Upper lobe of left lung (tissue), 6 donors: ENCODE measurements around the gene UBAP1L. TPM values are rescaled to one million over a fixed set of nuclear protein-coding genes. Genes with fewer than 3 reads are reported as not detected.
"Not testable (repeated sequence)": the region's sequence is repeated elsewhere in the genome, so short reads cannot be mapped to it uniquely, and the experiment has no call there.

ENCODE experiments used
- ATAC-seq, 2 donors: fragments of 200-7000 bp; cut with Tn5 transposase; one replicate each; pipeline ENCODE4 v1.9.1; 2022; ENCODE audit warnings: mild to moderate bottlenecking in 2 of 2, moderate library complexity in 2 of 2; ENCODE audit not compliant: low FRiP score in 2 of 2
- DNase-seq, 2 donors: peaks; one replicate each; pipeline ENCODE4 v3.0.0-alpha.2; 2019 to 2020
- H3K27ac ChIP-seq, 4 donors: fragments of 200-600 bp; sonication (generic); one replicate each; pipeline ENCODE4 v1.5.1; 2016 to 2019
- H3K27me3 ChIP-seq, 4 donors: fragments of 200-600 bp; sonication (generic); one replicate each; pipeline ENCODE4 v1.5.1; 2017 to 2019
- H3K36me3 ChIP-seq, 4 donors: fragments of 200-600 bp; sonication (generic); one replicate each; pipeline ENCODE4 v1.5.1; 2016 to 2019
- H3K4me1 ChIP-seq, 4 donors: fragments of 200-600 bp; sonication (generic); one replicate each; pipeline ENCODE4 v1.5.1; 2018 to 2019
- H3K4me3 ChIP-seq, 4 donors: fragments of 200-600 bp; sonication (generic); one replicate each; pipeline ENCODE4 v1.5.1; 2017 to 2019; ENCODE audit warnings: mild to moderate bottlenecking in 2 of 4, moderate library complexity in 1 of 4
- H3K9me3 ChIP-seq, 4 donors: fragments of 200-600 bp; sonication (generic); one replicate each; pipeline ENCODE4 v1.5.1; 2018 to 2019
- CTCF ChIP-seq, 6 experiments: fragments of 450-650 bp in 4 of 6; fragments of 200-600 bp in 2 of 6; sonication (generic) in 2 of 6; IDR thresholded peaks; one replicate each; pipeline ENCODE4 v1.5.1; 2016 to 2019; ENCODE audit warnings: antibody characterized with exemption in 6 of 6
- EP300 ChIP-seq, 4 donors: sonication (generic); formaldehyde crosslinking; IDR thresholded peaks; one replicate each; pipeline ENCODE4 v1.5.1; 2017; ENCODE audit warnings: antibody characterized with exemption in 4 of 4, control low read depth in 2 of 4
- POLR2A ChIP-seq, 4 donors: fragments of 450-650 bp; IDR thresholded peaks; one replicate each; pipeline ENCODE4 v1.5.1; 2016 to 2017; ENCODE audit warnings: antibody characterized with exemption in 4 of 4, mild to moderate bottlenecking in 2 of 4
- POLR2AphosphoS5 ChIP-seq, 2 donors: sonication (generic); formaldehyde crosslinking; IDR thresholded peaks; one replicate each; pipeline ENCODE4 v1.5.1; 2017; ENCODE audit warnings: antibody characterized with exemption in 2 of 2
- WGBS, 2 donors: methylation state at CpG; one replicate each; pipeline ENCODE4 v1.1.5; 2017 to 2018; 5-methylcytosine and 5-hydroxymethylcytosine counted together
- total RNA-seq, 6 donors: library from RNA; depleted of rRNA in 4 of 6; stranded (reverse); fragments of >200 nt in 4 of 6; gene quantifications; one replicate each; pipeline versions ENCODE4 v1.1.0 to v1.2.1, GENCODE V29; 2016 to 2021
- donor health status: DM: no; HTN: no; CAD: no; lungs with moderate emphysema.
- donor health status: DM: no; HTN: yes; CAD: no; lungs with severe emphysema.

The UBAP1L gene
- total RNA-seq, 6 donors from 2014 or later = 3.3 to 10.5 (median 4.8) TPM

- ATAC-seq (peak; percentile 71 to 76), DNase-seq (peak in 1 of 2 donors; percentile 71)
- no peak overlapping the region for H3K4me3 ChIP-seq
- WGBS, 2 donors = 33 to 34% methylated on average over 5 to 9 of the region's 9 CpGs
- peaks cover 9 to 68% (median 41%) of the 10 kb centered on the region in 4 donors for H3K36me3 ChIP-seq
- no peaks in the 10 kb centered on the region for H3K9me3 ChIP-seq
- peaks cover 0 to 8% (median 4%) of the 10 kb centered on the region in 4 donors for H3K4me1 ChIP-seq
- H3K27ac ChIP-seq = no peak overlapping the region
- H3K27me3 ChIP-seq = no peaks in the 10 kb centered on the region
- TF ChIP-seq EP300 (IDR thresholded peaks at IDR 0.05) = no peak
- TF ChIP-seq CTCF (IDR thresholded peaks at IDR 0.05) = peak; percentile 41 to 77 (median 66)
These were observed 13.5 kb downstream of the UBAP1L start for GRCh38 chr15:65101411-65101890.

- ATAC-seq = no peak
These were observed 14.6 kb downstream of the UBAP1L start for GRCh38 chr15:65100442-65100841.

GRCh38 chr15:65099801-65100200 lies 15.2 kb downstream of the UBAP1L start:
- H3K36me3 ChIP-seq = peaks cover 9 to 52% (median 32%) of the 10 kb centered on the region in 4 donors
- not testable (repeated sequence) for H3K27ac ChIP-seq, H3K4me3 ChIP-seq, DNase-seq, ATAC-seq, H3K9me3 ChIP-seq, H3K27me3 ChIP-seq, H3K4me1 ChIP-seq
- 96 to 97% methylated on average over 10 of the region's 10 CpGs for WGBS, 2 donors

More at GRCh38 chr15:65100442-65100841, 14.6 kb downstream of the UBAP1L start:
- Histone ChIP-seq H3K9me3 (no peaks in the 10 kb centered on the region), H3K36me3 (peaks cover 9 to 58% (median 35%) of the 10 kb centered on the region in 4 donors), H3K27ac (no peak overlapping the region), H3K27me3 (no peaks in the 10 kb centered on the region), H3K4me1 (peaks cover 0 to 8% (median 4%) of the 10 kb centered on the region in 4 donors), H3K4me3 (no peak overlapping the region)
- TF ChIP-seq CTCF (IDR thresholded peaks at IDR 0.05) = no peak
- no peak for TF ChIP-seq POLR2AphosphoS5 (IDR thresholded peaks at IDR 0.05)
- TF ChIP-seq POLR2A (IDR thresholded peaks at IDR 0.05) = no peak
- no peak for TF ChIP-seq EP300 (IDR thresholded peaks at IDR 0.05)
- 69 to 74% methylated on average over 4 to 6 of the region's 7 CpGs for WGBS, 2 donors
- DNase-seq = no peak

GRCh38 chr15:65099336-65099735 lies 15.7 kb downstream of the UBAP1L start:
- WGBS, 2 donors = 93% methylated on average over 5 of the region's 5 CpGs; no CpG with 5 or more reads in 1 of the 2 donors
- Histone ChIP-seq H3K27me3 (no peaks in the 10 kb centered on the region), H3K27ac (no peak overlapping the region), H3K36me3 (peaks cover 9 to 49% (median 32%) of the 10 kb centered on the region in 4 donors), H3K9me3 (no peaks in the 10 kb centered on the region), H3K4me3 (no peak overlapping the region), H3K4me1 (peaks cover 0 to 8% (median 5%) of the 10 kb centered on the region in 4 donors)
- no peak for TF ChIP-seq POLR2AphosphoS5 (IDR thresholded peaks at IDR 0.05)
- no peak for TF ChIP-seq POLR2A (IDR thresholded peaks at IDR 0.05)
- no peak for TF ChIP-seq EP300 (IDR thresholded peaks at IDR 0.05)
- no peak for TF ChIP-seq CTCF (IDR thresholded peaks at IDR 0.05)
- DNase-seq (no peak), ATAC-seq (no peak)

- Histone ChIP-seq H3K27me3 (no peaks in the 10 kb centered on the region), H3K4me1 (peaks cover 0 to 8% (median 5%) of the 10 kb centered on the region in 4 donors), H3K4me3 (no peak overlapping the region), H3K36me3 (peaks cover 9 to 49% (median 32%) of the 10 kb centered on the region in 4 donors), H3K9me3 (no peaks in the 10 kb centered on the region), H3K27ac (no peak overlapping the region)
- DNase-seq = no peak
- 92 to 97% methylated on average over 7 of the region's 7 CpGs for WGBS, 2 donors
- ATAC-seq = no peak
- TF ChIP-seq EP300 (IDR thresholded peaks at IDR 0.05) (no peak), CTCF (IDR thresholded peaks at IDR 0.05) (no peak), POLR2AphosphoS5 (IDR thresholded peaks at IDR 0.05) (no peak), POLR2A (IDR thresholded peaks at IDR 0.05) (no peak)
These were observed 17.2 kb downstream of the UBAP1L start for GRCh38 chr15:65097651-65098263.
